ENCODE data around the gene AXIN1. TPM values are rescaled to one million over a fixed set of nuclear protein-coding genes. Genes with fewer than 3 reads are reported as not detected.
"Not testable (repeated sequence)": the region's sequence is repeated elsewhere in the genome, so short reads cannot be mapped to it uniquely, and the experiment has no call there.

Gene AXIN1
- total RNA-seq, result 13.6 and 19.7 TPM in 2 replicates

GRCh38 chr16:352547-353403 is at the start of gene AXIN1:
Gene AXIN1 (minus strand): TSS chr16:352723. CDS start chr16:347025, 5,698 bp downstream.
- DNase-seq (ENCODE audit: low read depth in 2 of 2), result peak; percentile 71 to 92

- peak; percentile 68 to 94 for DNase-seq (ENCODE audit: low read depth in 2 of 2)
These were observed 49.2 kb upstream of the AXIN1 start, which contains the start of gene DECR2 for GRCh38 chr16:401468-402348. Gene DECR2 (plus strand): TSS chr16:401885. CDS start chr16:401964, 79 bp downstream.

DNA sequence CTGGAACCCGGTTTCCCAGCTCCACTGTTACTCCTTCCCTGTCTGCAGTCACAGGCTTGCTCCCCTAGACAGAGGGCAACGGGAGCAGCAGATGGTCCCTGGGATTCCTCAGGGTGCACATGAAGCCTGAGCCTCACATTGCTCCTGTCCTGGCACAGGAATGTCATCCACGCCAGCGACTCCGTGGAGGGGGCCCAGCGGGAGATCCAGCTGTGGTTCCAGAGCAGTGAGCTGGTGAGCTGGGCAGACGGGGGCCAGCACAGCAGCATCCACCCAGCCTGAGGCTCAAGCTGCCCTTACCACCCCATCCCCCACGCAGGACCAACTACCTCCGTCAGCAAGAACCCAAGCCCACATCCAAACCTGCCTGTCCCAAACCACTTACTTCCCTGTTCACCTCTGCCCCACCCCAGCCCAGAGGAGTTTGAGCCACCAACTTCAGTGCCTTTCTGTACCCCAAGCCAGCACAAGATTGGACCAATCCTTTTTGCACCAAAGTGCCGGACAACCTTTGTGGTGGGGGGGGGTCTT is 47.6 kb upstream of the AXIN1 start:
- no peak for DNase-seq (ENCODE audit: low read depth in 2 of 2)

DNA sequence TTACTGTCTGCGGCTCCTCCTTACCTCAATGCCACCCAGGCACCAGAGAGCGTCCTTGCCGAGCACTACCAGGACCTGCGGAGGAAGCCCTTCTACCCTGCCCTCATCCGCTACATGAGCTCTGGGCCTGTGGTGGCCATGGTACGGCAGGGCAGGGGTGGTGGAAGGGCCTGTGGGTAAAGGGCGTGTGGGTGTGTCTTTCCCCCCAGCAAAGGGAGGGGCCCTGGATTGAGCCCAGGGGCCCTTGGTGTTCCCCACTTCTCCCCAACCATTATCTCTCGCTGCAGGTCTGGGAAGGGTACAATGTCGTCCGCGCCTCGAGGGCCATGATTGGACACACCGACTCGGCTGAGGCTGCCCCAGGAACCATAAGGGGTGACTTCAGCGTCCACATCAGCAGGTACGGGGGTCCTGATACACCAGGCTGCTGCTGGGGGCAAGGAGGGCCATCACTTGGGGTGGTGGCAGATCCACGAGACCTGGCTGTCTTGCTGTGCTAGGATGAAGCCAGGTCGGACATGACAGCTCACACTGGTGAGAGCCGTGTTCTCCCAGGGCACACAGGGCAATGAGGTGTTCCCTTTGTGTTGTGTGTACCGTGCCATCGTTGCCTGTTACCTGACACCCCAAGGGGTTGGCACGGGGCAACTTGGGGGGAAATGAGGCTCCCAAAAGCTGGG is 47.0 kb upstream of the AXIN1 start:
- no peak for DNase-seq (ENCODE audit: low read depth in 2 of 2)

- no peak for DNase-seq (ENCODE audit: low read depth in 2 of 2)
These were observed 46.2 kb upstream of the AXIN1 start for GRCh38 chr16:398561-399339.

DNA sequence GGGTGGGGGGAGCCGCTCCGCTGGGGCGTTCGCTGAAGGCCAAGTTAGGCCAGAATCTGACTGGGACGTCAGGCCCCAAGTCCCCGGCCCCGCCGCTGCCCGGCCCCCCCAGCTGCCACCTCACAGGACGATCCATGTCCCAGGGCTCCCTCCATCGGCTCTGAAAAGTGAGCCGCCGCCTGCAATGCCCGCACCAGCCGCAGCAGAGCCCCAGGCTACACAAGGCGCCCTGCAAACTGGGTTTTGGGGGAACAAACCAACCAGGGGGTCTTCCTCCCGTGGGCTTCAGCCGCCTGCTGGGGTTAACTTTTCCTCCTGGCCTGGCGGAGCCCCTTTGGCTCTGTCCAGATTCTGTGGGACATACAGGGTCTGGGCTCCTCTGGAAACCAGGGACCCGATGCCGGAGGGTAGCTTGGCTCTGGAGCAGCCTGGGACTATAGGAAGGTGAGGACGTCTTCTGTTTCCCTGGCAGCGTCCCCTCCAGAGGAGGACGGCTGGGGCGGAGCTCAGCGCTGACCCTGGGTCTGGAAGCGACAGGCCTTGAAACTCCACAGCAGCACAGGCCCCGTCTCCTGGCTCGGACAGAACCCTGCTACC is 45.3 kb upstream of the AXIN1 start:
- peak; percentile 17 to 73 for DNase-seq (ENCODE audit: low read depth in 2 of 2)

DNA sequence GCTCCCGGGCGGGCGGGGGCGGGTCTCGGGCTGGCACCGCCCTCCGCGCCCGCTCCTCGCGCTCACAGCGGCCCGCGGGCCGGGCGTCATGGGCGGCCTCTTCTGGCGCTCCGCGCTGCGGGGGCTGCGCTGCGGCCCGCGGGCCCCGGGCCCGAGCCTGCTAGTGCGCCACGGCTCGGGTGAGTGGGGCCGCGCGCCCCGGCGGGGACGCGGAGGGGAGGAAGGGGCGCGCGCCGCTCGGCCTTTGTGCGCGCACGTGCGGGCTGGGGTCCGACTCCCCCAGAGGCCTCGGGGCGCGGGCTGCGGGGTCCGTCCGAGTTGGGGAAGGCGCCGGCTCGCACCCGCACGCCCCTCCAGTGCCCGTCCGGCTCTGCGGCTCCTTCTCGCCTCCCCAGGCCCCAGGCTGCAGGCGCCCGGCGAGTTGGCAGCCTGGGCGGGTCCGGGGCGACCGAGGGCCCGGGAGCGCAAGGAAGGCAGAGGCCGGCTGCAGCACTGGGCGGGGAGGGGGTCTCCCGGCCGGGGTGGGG is 44.7 kb upstream of the AXIN1 start, which contains the start of gene NME4:
Gene NME4 (plus strand): TSS at position 65 of the 527 bp plus-strand sequence. CDS start 24 bp downstream, at position 89.
- DNase-seq (ENCODE audit: low read depth in 2 of 2), result peak in 1 of 2 donors; percentile 56

- peak in 1 of 2 donors; percentile 63 for DNase-seq (ENCODE audit: low read depth in 2 of 2)
These were observed 44.1 kb upstream of the AXIN1 start for GRCh38 chr16:396605-397004.

GRCh38 chr16:396199-396598 is 43.7 kb upstream of the AXIN1 start:
- DNase-seq (ENCODE audit: low read depth in 2 of 2), result no peak

DNA sequence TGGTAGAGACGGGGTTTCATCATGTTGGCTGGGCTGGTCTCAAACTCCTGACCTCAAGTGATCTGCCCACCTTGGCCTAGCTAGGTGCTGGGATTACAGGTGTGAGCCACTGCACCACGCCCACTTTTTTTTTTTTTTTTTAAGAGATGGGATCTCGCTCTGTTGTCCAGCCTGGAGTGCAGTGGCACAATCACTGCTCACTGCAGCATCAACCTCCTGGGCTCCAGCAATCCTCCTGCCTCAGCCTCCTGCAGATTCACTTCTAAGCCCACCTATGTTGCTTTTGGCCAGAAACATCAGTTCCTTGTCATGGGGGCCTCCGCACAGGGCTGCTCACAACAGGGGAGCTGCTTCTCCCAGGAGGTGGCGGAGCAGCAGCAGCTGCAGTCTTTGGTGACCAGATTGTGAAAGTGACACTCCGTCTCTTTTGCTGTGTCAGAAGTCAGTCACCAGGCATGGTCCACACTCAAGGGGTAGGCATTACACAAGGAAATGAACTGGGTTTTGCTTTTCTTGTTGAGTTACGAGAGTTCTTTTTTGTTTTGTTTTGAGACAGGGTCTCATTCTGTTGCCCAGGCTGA is 40.0 kb upstream of the AXIN1 start:
- no peak for DNase-seq (ENCODE audit: low read depth in 2 of 2)

DNA sequence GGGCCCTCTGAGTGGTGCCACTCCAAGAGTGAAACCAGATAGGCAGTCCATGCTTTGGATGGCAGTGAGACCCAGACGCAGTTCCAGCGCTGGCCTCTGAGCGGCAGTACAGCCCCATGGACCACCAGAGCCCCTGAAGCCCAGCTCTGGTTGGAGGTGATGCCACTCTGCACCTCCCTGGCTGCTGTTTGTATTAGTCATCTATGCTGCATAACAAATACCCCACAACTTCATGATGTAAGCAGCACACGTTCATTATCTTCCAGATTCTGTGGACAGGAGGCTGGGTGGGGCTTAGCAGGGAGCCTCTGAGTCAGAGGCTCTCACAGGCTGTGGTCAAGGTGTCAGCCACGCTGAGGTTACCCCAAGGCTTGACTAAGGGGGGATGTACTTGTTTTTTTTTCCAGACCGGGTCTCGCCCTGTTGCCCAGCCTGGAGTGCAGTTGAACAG is 39.4 kb upstream of the AXIN1 start:
- DNase-seq (ENCODE audit: low read depth in 2 of 2), result peak; percentile 45 to 76

DNA sequence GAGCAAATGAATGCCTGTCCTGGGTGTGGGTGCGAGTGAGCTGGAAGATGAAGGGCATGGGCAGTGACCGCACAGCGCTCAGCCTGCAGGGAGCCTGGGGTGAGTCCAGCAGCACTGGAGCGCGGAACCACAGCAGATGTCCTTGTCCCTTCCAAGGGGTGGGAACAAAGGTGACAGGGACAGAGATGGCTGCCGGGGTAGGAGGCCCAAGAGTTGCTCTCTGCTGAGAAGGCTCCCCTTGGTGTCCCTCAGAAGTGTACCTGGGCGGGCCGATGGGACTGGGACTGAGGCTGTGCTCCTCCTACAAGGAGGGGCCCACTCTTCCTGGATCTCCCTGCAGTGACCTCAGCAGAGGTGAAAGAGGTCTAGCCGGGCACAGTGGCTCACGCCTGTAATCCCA is 36.8 kb upstream of the AXIN1 start:
- DNase-seq (ENCODE audit: low read depth in 2 of 2), result no peak

- not testable (repeated sequence) for DNase-seq (ENCODE audit: low read depth in 2 of 2)
These were observed 35.5 kb upstream of the AXIN1 start for GRCh38 chr16:387761-388666.

- DNase-seq (ENCODE audit: low read depth in 2 of 2), result no peak
These were observed 34.2 kb upstream of the AXIN1 start for GRCh38 chr16:386641-387156.

DNA sequence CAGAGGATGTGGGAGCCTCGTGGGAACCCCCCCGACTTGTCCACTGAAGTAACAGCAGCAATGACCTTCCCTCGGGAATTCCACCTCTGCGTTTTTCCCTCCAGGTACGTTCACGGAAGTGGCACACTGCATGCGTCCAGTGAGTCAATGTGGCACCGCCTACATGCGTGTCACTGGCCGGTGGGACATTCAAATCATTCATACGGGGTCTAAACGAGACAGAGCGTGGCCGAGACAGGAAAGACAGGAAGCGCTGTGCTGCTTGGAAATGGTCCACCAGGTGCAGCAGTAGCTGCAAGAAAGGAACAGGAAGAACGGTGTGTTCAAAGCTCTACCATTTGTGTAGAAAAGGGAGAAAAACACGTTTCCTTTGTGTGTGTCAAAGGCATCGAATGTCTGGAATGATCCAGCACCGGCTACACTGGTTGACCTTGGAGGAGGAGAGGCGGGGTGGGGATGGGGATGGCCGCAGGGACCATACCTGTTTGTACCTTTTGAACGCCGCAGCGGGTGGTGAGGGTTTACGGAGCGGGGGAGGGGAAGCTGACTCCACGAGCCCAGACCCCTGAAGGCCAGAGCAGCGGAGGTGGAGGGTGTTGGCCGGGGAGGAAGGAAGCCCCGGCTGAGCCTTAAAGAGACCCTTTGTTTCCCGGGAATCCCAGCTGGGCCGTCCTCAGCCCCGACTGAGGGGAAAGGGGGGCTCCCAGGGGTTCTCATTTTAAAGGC is 31.0 kb upstream of the AXIN1 start:
- peak; percentile 34 to 70 for DNase-seq (ENCODE audit: low read depth in 2 of 2)

- peak in 1 of 2 donors; percentile 56 for DNase-seq (ENCODE audit: low read depth in 2 of 2)
These were observed 29.5 kb upstream of the AXIN1 start, which contains the start of gene PGAP6 for GRCh38 chr16:381789-382717. Gene PGAP6 (minus strand): TSS chr16:381978. CDS start chr16:381821, 157 bp downstream.

Data from dermis microvascular lymphatic vessel endothelial cell (primary cell).